HepG2 (cell line): ENCODE measurements around the gene SLCO4A1. TPM values are rescaled to one million over a fixed set of nuclear protein-coding genes. Genes with fewer than 3 reads are reported as not detected.
A peak's percentile ranks its signal among the peaks of the same experiment; 100 is the strongest.

Source experiments
- ARID2 ChIP-seq: sonication (generic); formaldehyde crosslinking; IDR thresholded peaks from 2 replicates; pipeline ENCODE4 v1.8.1; 2022; ENCODE audit warnings: mild to moderate bottlenecking, missing genetic modification reagents, borderline replicate concordance
- CHD4 ChIP-seq: fragments of 200-600 bp; sonication (generic); IDR thresholded peaks from 2 replicates; pipeline ENCODE4 v1.7.0; 2017; ENCODE audit warnings: mild to moderate bottlenecking, low read length, borderline replicate concordance
- FOXK2 ChIP-seq: fragments of 450-650 bp; IDR thresholded peaks from 2 replicates; pipeline ENCODE4 v1.6.1; 2016
- HDAC2 ChIP-seq: sonication (generic); formaldehyde crosslinking; IDR thresholded peaks from 2 replicates; pipeline ENCODE4 v1.4.0; 2020; ENCODE audit warnings: missing genetic modification reagents
- HDAC6 ChIP-seq: fragments of 200-600 bp; sonication (generic); IDR thresholded peaks from 2 replicates; pipeline ENCODE4 v1.7.0; 2017; ENCODE audit warnings: mild to moderate bottlenecking, antibody characterized with exemption, low read length, low read depth
- NR3C1 ChIP-seq: sonication (generic); formaldehyde crosslinking; IDR thresholded peaks from 2 replicates; pipeline ENCODE4 v1.4.0; 2020; ENCODE audit warnings: missing genetic modification reagents
- ZIK1 ChIP-seq: sonication (generic); formaldehyde crosslinking; IDR thresholded peaks from 2 replicates; pipeline ENCODE4 v1.5.0; 2020; ENCODE audit warnings: mild to moderate bottlenecking, low read depth, missing genetic modification reagents, borderline replicate concordance
- ZMYM4 ChIP-seq: sonication (generic); formaldehyde crosslinking; IDR thresholded peaks from 2 replicates; pipeline ENCODE4 v1.8.1; 2023; ENCODE audit warnings: mild to moderate bottlenecking, missing genetic modification reagents
- ZNF207 ChIP-seq: fragments of 450-650 bp; IDR thresholded peaks from 2 replicates; pipeline ENCODE4 v1.6.1; 2016; ENCODE audit warnings: antibody characterized with exemption, borderline replicate concordance
- ZNF878 ChIP-seq: sonication (generic); formaldehyde crosslinking; IDR thresholded peaks from 2 replicates; pipeline ENCODE4 v1.8.1; 2023; ENCODE audit warnings: mild to moderate bottlenecking, missing genetic modification reagents, moderate library complexity
- ZNF879 ChIP-seq: sonication (generic); formaldehyde crosslinking; IDR thresholded peaks from 2 replicates; pipeline ENCODE4 v1.8.1; 2023; ENCODE audit warnings: missing genetic modification reagents
- polyA plus RNA-seq, 8 experiments: library from polyadenylated mRNA; depleted of rRNA in 3 of 8; stranded (reverse) in 7 of 8; unstranded in 1 of 8; fragments of >200 nt; fragmentation: Illumina TruSeq in 4 of 8; extraction: Trizol in 4 of 8; gene quantifications; 2 replicates each; pipeline versions ENCODE4 v1.2.1 to v1.2.3, GENCODE V29; 2011 to 2016; ENCODE audit warnings: low read depth in 4 of 8, missing spikeins in 1 of 8, mixed read lengths in 1 of 8; ENCODE audit not compliant: insufficient read depth in 1 of 8
- total RNA-seq, 5 experiments: library from RNA; depleted of rRNA; stranded (reverse); fragments of >200 nt; fragmentation: Illumina TruSeq; extraction: Trizol; gene quantifications; 2 replicates each; pipeline ENCODE4 v1.2.3, GENCODE V29; 2016; ENCODE audit warnings: low read depth in 1 of 5
- TF ChIP-seq, protein P1 (sequence below): sonication (generic); formaldehyde crosslinking; IDR thresholded peaks from 2 replicates; pipeline ENCODE4 v1.4.0; 2020; ENCODE audit warnings: missing genetic modification reagents, borderline replicate concordance
- TF ChIP-seq, protein P2 (sequence below): sonication (generic); formaldehyde crosslinking; IDR thresholded peaks from 2 replicates; pipeline ENCODE4 v1.5.0; 2020; ENCODE audit warnings: mild to moderate bottlenecking, missing genetic modification reagents
- TF ChIP-seq, protein P3 (sequence below): fragments of 450-650 bp; IDR thresholded peaks from 2 replicates; pipeline ENCODE4 v1.6.1; 2017
- TF ChIP-seq, protein P4 (sequence below): sonication (generic); formaldehyde crosslinking; IDR thresholded peaks from 2 replicates; pipeline ENCODE4 v1.4.0; 2020; ENCODE audit warnings: missing genetic modification reagents, mild to moderate bottlenecking, borderline replicate concordance
- TF ChIP-seq, protein P5 (sequence below): IDR thresholded peaks from 2 replicates; pipeline ENCODE4 v1.6.1; 2016; ENCODE audit warnings: low read depth, control low read depth
- TF ChIP-seq, protein P6 (sequence below): sonication (generic); formaldehyde crosslinking; conservative IDR thresholded peaks from 2 replicates; pipeline ENCODE4 v1.4.0; 2020; ENCODE audit warnings: missing genetic modification reagents

The SLCO4A1 gene
- total and polyA plus RNA-seq, 2 of the 13 experiments (the other 11 are each of a cell fraction or from before 2014, with no cell fraction given) = 55.5 to 112 TPM

DNA sequence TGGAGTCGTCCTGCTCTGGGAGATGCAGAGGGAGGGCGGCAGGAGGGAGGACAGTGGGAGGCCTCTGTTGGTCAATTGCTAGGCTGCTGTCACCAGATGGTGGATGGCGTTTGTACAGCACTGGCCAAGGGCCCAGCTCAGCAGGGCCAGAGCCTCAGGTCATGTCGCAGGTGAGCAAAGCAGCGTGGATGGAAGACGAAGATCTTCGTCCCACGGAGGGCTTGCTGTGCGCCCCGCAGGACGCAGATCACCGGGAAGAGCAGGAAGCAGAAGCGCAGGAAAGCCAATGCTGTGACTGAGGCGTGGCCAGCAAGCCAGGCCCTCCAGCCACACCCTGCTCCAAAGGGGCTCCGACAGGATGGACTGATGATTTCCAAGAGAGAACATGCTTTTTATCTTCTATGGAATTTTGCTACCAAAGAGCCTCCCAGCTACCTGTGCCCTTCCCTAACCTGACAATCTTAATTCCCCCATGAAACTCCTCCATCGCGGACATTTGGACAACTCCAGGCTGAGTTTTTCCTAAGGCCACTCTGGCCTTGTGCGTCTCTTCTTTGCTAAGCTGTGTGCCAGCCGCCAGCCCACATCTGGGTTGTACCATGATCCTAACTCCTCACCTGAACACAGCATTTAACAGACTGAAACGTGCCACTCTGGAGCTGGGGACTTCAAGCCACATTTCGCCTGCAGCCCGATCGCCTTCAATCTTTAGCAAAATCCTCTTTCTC lies 3.5 kb upstream of the SLCO4A1 start (continued):
- TF ChIP-seq, protein P1, sequence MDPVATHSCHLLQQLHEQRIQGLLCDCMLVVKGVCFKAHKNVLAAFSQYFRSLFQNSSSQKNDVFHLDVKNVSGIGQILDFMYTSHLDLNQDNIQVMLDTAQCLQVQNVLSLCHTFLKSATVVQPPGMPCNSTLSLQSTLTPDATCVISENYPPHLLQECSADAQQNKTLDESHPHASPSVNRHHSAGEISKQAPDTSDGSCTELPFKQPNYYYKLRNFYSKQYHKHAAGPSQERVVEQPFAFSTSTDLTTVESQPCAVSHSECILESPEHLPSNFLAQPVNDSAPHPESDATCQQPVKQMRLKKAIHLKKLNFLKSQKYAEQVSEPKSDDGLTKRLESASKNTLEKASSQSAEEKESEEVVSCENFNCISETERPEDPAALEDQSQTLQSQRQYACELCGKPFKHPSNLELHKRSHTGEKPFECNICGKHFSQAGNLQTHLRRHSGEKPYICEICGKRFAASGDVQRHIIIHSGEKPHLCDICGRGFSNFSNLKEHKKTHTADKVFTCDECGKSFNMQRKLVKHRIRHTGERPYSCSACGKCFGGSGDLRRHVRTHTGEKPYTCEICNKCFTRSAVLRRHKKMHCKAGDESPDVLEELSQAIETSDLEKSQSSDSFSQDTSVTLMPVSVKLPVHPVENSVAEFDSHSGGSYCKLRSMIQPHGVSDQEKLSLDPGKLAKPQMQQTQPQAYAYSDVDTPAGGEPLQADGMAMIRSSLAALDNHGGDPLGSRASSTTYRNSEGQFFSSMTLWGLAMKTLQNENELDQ (CRISPR knock-in tag) = no peak
- TF ChIP-seq HDAC6 (no peak), ZNF878 (CRISPR knock-in tag) (no peak), NR3C1 (CRISPR knock-in tag) (no peak), ZNF207 (no peak), HDAC2 (CRISPR knock-in tag) (no peak), ZIK1 (CRISPR knock-in tag) (no peak), FOXK2 (no peak), ARID2 (no peak), ZMYM4 (CRISPR knock-in tag) (0 out of 2 replicates have a peak, but pooled peaks have one; percentile 14), CHD4 (no peak), ZNF879 (no peak)
- TF ChIP-seq, protein P2, sequence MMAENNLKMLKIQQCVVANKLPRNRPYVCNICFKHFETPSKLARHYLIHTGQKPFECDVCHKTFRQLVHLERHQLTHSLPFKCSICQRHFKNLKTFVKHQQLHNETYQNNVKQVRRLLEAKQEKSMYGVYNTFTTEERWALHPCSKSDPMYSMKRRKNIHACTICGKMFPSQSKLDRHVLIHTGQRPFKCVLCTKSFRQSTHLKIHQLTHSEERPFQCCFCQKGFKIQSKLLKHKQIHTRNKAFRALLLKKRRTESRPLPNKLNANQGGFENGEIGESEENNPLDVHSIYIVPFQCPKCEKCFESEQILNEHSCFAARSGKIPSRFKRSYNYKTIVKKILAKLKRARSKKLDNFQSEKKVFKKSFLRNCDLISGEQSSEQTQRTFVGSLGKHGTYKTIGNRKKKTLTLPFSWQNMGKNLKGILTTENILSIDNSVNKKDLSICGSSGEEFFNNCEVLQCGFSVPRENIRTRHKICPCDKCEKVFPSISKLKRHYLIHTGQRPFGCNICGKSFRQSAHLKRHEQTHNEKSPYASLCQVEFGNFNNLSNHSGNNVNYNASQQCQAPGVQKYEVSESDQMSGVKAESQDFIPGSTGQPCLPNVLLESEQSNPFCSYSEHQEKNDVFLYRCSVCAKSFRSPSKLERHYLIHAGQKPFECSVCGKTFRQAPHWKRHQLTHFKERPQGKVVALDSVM (CRISPR knock-in tag) = no peak
- TF ChIP-seq, protein P3, sequence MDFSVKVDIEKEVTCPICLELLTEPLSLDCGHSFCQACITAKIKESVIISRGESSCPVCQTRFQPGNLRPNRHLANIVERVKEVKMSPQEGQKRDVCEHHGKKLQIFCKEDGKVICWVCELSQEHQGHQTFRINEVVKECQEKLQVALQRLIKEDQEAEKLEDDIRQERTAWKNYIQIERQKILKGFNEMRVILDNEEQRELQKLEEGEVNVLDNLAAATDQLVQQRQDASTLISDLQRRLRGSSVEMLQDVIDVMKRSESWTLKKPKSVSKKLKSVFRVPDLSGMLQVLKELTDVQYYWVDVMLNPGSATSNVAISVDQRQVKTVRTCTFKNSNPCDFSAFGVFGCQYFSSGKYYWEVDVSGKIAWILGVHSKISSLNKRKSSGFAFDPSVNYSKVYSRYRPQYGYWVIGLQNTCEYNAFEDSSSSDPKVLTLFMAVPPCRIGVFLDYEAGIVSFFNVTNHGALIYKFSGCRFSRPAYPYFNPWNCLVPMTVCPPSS = no peak
- TF ChIP-seq, protein P4, sequence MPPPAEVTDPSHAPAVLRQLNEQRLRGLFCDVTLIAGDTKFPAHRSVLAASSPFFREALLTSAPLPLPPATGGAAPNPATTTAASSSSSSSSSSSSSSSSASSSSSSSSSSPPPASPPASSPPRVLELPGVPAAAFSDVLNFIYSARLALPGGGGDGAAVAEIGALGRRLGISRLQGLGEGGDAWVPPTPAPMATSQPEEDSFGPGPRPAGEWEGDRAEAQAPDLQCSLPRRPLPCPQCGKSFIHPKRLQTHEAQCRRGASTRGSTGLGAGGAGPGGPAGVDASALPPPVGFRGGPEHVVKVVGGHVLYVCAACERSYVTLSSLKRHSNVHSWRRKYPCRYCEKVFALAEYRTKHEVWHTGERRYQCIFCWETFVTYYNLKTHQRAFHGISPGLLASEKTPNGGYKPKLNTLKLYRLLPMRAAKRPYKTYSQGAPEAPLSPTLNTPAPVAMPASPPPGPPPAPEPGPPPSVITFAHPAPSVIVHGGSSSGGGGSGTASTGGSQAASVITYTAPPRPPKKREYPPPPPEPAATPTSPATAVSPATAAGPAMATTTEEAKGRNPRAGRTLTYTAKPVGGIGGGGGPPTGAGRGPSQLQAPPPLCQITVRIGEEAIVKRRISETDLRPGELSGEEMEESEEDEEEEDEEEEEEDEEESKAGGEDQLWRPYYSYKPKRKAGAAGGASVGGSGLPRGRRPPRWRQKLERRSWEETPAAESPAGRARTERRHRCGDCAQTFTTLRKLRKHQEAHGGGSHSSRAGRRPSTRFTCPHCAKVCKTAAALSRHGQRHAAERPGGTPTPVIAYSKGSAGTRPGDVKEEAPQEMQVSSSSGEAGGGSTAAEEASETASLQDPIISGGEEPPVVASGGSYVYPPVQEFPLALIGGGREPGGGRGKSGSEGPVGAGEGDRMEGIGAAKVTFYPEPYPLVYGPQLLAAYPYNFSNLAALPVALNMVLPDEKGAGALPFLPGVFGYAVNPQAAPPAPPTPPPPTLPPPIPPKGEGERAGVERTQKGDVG (CRISPR knock-in tag) = 0 out of 2 replicates have a peak, but pooled peaks have one; percentile 32
- TF ChIP-seq, protein P5, sequence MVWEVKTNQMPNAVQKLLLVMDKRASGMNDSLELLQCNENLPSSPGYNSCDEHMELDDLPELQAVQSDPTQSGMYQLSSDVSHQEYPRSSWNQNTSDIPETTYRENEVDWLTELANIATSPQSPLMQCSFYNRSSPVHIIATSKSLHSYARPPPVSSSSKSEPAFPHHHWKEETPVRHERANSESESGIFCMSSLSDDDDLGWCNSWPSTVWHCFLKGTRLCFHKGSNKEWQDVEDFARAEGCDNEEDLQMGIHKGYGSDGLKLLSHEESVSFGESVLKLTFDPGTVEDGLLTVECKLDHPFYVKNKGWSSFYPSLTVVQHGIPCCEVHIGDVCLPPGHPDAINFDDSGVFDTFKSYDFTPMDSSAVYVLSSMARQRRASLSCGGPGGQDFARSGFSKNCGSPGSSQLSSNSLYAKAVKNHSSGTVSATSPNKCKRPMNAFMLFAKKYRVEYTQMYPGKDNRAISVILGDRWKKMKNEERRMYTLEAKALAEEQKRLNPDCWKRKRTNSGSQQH = 0 out of 2 replicates have a peak, but pooled peaks have one; percentile 23
- TF ChIP-seq, protein P6, sequence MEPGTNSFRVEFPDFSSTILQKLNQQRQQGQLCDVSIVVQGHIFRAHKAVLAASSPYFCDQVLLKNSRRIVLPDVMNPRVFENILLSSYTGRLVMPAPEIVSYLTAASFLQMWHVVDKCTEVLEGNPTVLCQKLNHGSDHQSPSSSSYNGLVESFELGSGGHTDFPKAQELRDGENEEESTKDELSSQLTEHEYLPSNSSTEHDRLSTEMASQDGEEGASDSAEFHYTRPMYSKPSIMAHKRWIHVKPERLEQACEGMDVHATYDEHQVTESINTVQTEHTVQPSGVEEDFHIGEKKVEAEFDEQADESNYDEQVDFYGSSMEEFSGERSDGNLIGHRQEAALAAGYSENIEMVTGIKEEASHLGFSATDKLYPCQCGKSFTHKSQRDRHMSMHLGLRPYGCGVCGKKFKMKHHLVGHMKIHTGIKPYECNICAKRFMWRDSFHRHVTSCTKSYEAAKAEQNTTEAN (CRISPR knock-in tag) = no peak
